ENCODE measurements around the gene GMFB. TPM values are rescaled to one million over a fixed set of nuclear protein-coding genes. Genes with fewer than 3 reads are reported as not detected.

The GMFB gene
- total RNA-seq, 1 experiment from 2014 or later, result 79.2 TPM

- no CpG with 5 or more reads among the region's 2 CpGs for WGBS (ENCODE audit: extremely low coverage, insufficient read length, low lambda C conversion rate)
- Mint-ChIP-seq H3K4me3 (no peak overlapping the region), H3K4me1 (peaks cover 5 to 6% of the 10 kb centered on the region in 2 experiments), H3K36me3 (ENCODE audit: insufficient read depth in 1 of 3, low read depth in 3 of 3) (peaks cover 18 to 41% (median 37%) of the 10 kb centered on the region in 3 experiments; a peak in 6 of 7 replicates), H3K9me3 (no peaks in the 10 kb centered on the region), H3K27me3 (ENCODE audit: low read depth) (no peaks in the 10 kb centered on the region), H3K27ac (no peak overlapping the region)
- no peak overlapping the region for H2BK20ac ChIP-seq (ENCODE audit: low read depth, low read length, poor library complexity, severe bottlenecking)
- H3K9me3 ChIP-seq (ENCODE audit: control insufficient read depth, low read depth, low read length), result no peaks in the 10 kb centered on the region
- H3K4me2 ChIP-seq (ENCODE audit: insufficient read depth, insufficient read length, low read length), result no peak overlapping the region
- no peak overlapping the region for H3K18ac ChIP-seq (ENCODE audit: insufficient read length, low read depth, low read length)
- 0 out of 2 replicates have a peak, but pooled peaks cover 2% of the 10 kb centered on the region for H3K79me2 ChIP-seq (ENCODE audit: insufficient read depth, low read length)
- H4K5ac ChIP-seq (ENCODE audit: insufficient read length, low read depth, low read length), result no peak overlapping the region
- no peak overlapping the region for H2BK120ac ChIP-seq (ENCODE audit: low read depth, low read length, poor library complexity, severe bottlenecking)
- no peak overlapping the region for H2AFZ ChIP-seq (ENCODE audit: low read length)
- no peak overlapping the region for H3K9ac ChIP-seq (ENCODE audit: extremely low read depth, insufficient read length, low read length)
- no peak overlapping the region for H2BK5ac ChIP-seq (ENCODE audit: insufficient read length, low read length)
- no peak overlapping the region for H2BK12ac ChIP-seq (ENCODE audit: insufficient read length, low read depth, low read length)
- no peak overlapping the region for H4K91ac ChIP-seq (ENCODE audit: insufficient read length, low read depth, low read length)
- H2BK15ac ChIP-seq (ENCODE audit: low read depth, low read length), result no peak overlapping the region
- H3K23ac ChIP-seq (ENCODE audit: insufficient read length, low read depth, low read length), result no peak overlapping the region
- H3K79me1 ChIP-seq (ENCODE audit: insufficient read depth, low read depth, low read length, poor library complexity, severe bottlenecking), result no peaks in the 10 kb centered on the region
- no peaks in the 10 kb centered on the region for H3K23me2 ChIP-seq (ENCODE audit: insufficient read length, low read depth, low read length, poor library complexity, severe bottlenecking)
- H3K56ac ChIP-seq (ENCODE audit: insufficient read length, low read depth, low read length), result no peak overlapping the region
- H3K27ac ChIP-seq (ENCODE audit: insufficient read length, low read depth, low read length), result no peak overlapping the region
- no peak overlapping the region for H4K8ac ChIP-seq (replicated peaks; ENCODE audit: insufficient read length, low read depth, low read length)
- no peak overlapping the region for H3K14ac ChIP-seq (ENCODE audit: insufficient read depth, low read length)
- TF ChIP-seq CTCF (conservative IDR thresholded peaks at IDR 0.05), result no peak
- H4K20me1 ChIP-seq (ENCODE audit: control insufficient read depth, insufficient read depth, insufficient read length), result no peaks in the 10 kb centered on the region
- no peaks in the 10 kb centered on the region for H3K27me3 ChIP-seq (ENCODE audit: insufficient read depth, low read length)
- no peak overlapping the region for H2AK5ac ChIP-seq (ENCODE audit: insufficient read length, low read length)
- no peak overlapping the region for H3T11ph ChIP-seq (ENCODE audit: low read length)
- no peaks in the 10 kb centered on the region for H3K4me1 ChIP-seq (ENCODE audit: insufficient read depth, low read length)
- no peak for DNase-seq
- no peak overlapping the region for H3K4ac ChIP-seq (ENCODE audit: low read depth, low read length)
These were observed 63.7 kb downstream of the GMFB start for GRCh38 chr14:54425068-54425467.

Other genes starting within 250 kb of the GMFB start
- gene CDKN3, start 92.0 kb downstream of the GMFB start, total RNA-seq (2021), result 45.9 and 50.0 TPM in 2 replicates
- gene CNIH1, start 47.6 kb downstream of the GMFB start, total RNA-seq (2021), result 99.3 and 108 TPM in 2 replicates
- gene CGRRF1, start 20.9 kb upstream of the GMFB start, total RNA-seq (2021), result 19.1 and 23.5 TPM in 2 replicates
- gene SAMD4A, start 78.1 kb upstream of the GMFB start, total RNA-seq (2021), result 9.6 and 9.9 TPM in 2 replicates